Endodermal cell (in vitro differentiated cells): ENCODE measurements around the gene ANO1. TPM values are rescaled to one million over a fixed set of nuclear protein-coding genes. Genes with fewer than 3 reads are reported as not detected.
A peak's percentile ranks its signal among the peaks of the same experiment; 100 is the strongest.

Source experiments
- DNase-seq: peaks from one replicate; pipeline ENCODE4 v3.0.0-alpha.2; 2017
- H3K27ac ChIP-seq: 2 replicates; pipeline ENCODE4 v1.5.1; 2013; ENCODE audit warnings: mild to moderate bottlenecking, low read depth, low read length, moderate library complexity
- H3K27me3 ChIP-seq: 2 replicates; pipeline ENCODE4 v1.6.1; 2013; ENCODE audit warnings: mild to moderate bottlenecking, low read length, moderate library complexity; ENCODE audit not compliant: insufficient read depth, control insufficient read depth, poor library complexity, severe bottlenecking
- H3K36me3 ChIP-seq: 2 replicates; pipeline ENCODE4 v1.7.0; 2013; ENCODE audit warnings: mild to moderate bottlenecking, low read length, moderate library complexity; ENCODE audit not compliant: control insufficient read depth, insufficient read depth
- H3K4me1 ChIP-seq: one replicate; pipeline ENCODE4 v1.7.0; 2013; ENCODE audit warnings: low read length; ENCODE audit not compliant: control insufficient read depth, insufficient read depth
- H3K4me3 ChIP-seq: 2 replicates; pipeline ENCODE4 v1.5.1; 2013; ENCODE audit warnings: mild to moderate bottlenecking, low read length, moderate library complexity
- H3K9ac ChIP-seq: 2 replicates; pipeline ENCODE4 v1.6.1; 2013; ENCODE audit warnings: mild to moderate bottlenecking, low read length, moderate library complexity; ENCODE audit not compliant: poor library complexity, severe bottlenecking; ENCODE audit errors: extremely low read depth
- H3K9me3 ChIP-seq: 2 replicates; pipeline ENCODE4 v1.6.1; 2013; ENCODE audit warnings: mild to moderate bottlenecking, low read length, moderate library complexity; ENCODE audit not compliant: control insufficient read depth
- H3K27ac Mint-ChIP-seq: 2 replicates; pipeline ENCODE4 v1.8.0; 2020; ENCODE audit warnings: mixed read lengths
- H3K27me3 Mint-ChIP-seq: 2 replicates; pipeline ENCODE4 v1.8.0; 2021; ENCODE audit warnings: mild to moderate bottlenecking, mixed read lengths; ENCODE audit not compliant: insufficient read depth
- H3K36me3 Mint-ChIP-seq: 2 replicates; pipeline ENCODE4 v1.8.0; 2020; ENCODE audit warnings: low read depth, mixed read lengths
- H3K4me1 Mint-ChIP-seq: 2 replicates; pipeline ENCODE4 v1.8.0; 2020; ENCODE audit warnings: mixed read lengths
- H3K4me3 Mint-ChIP-seq: 2 replicates; pipeline ENCODE4 v1.8.0; 2020; ENCODE audit warnings: mild to moderate bottlenecking, moderate library complexity, mixed read lengths
- H3K9me3 Mint-ChIP-seq: 2 replicates; pipeline ENCODE4 v1.8.0; 2020; ENCODE audit warnings: mild to moderate bottlenecking, mixed read lengths
- CTCF ChIP-seq: fragments of 200-600 bp; sonication (generic); conservative IDR thresholded peaks from 2 replicates; pipeline ENCODE4 v1.5.0; 2021; ENCODE audit warnings: antibody characterized with exemption, mild to moderate bottlenecking
- WGBS, 2 experiments: methylation state at CpG; one replicate each; pipeline versions ENCODE4 v1.1.5 to v1.1.7; 2013; ENCODE audit warnings: missing lambda C conversion rate in 2 of 2, mixed read lengths in 1 of 2; ENCODE audit not compliant: insufficient coverage in 1 of 2, insufficient read length in 1 of 2; 5-methylcytosine and 5-hydroxymethylcytosine counted together
- total RNA-seq, 2 donors: library from RNA; stranded (reverse); fragmentation: NEBNext Ultra II Directional in 1 of 2; extraction: Animal tissue kit (Norgen Biotek cat#: 25700) in 1 of 2; gene quantifications; 2 replicates in 1 of 2; 3 replicates in 1 of 2; pipeline ENCODE4 v1.2.1, GENCODE V29; 2021

ANO1 gene
- total RNA-seq, 2 donors from 2014 or later = 3.0 to 7.7 TPM

DNA sequence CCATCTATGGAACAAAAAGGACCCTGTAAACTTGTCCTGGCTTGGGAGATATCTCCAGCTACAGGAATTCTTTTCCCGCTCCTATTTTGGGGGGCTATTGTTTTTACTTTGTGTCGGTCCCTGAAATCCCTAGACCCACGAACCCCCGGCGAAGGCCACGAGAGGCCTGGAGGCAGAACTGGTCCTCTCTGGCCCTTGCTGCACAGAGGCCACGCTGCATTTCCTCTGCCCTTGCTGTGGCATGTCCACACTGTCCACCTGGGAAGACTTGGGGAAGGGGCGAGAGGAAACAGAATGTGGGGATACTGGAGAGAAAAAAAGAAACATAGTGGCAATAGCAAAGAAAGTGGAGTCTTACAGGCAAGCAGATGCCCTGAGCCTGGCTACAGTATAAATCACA, 2.3 kb upstream of the ANO1 start:
- Histone ChIP-seq H3K36me3 (no peaks in the 10 kb centered on the region), H3K27me3 (peaks cover 99% of the 10 kb centered on the region), H3K4me1 (no peaks in the 10 kb centered on the region), H3K9ac (no peak overlapping the region), H3K9me3 (no peaks in the 10 kb centered on the region), H3K4me3 (no peak overlapping the region), H3K27ac (no peak overlapping the region)
- Mint-ChIP-seq H3K9me3 (no peaks in the 10 kb centered on the region), H3K27me3 (peaks cover 79% of the 10 kb centered on the region), H3K27ac (no peak overlapping the region), H3K4me3 (no peak overlapping the region), H3K36me3 (no peaks in the 10 kb centered on the region), H3K4me1 (peaks cover 15% of the 10 kb centered on the region)
- DNase-seq = peak; percentile 35
- WGBS, 2 experiments = 93 to 95% methylated on average over 8 of the region's 8 CpGs
- no peak for TF ChIP-seq CTCF

- no peak overlapping the region for H3K9ac ChIP-seq
- Mint-ChIP-seq H3K4me3 (no peak overlapping the region), H3K4me1 (peaks cover 15% of the 10 kb centered on the region), H3K36me3 (no peaks in the 10 kb centered on the region), H3K27me3 (peaks cover 85% of the 10 kb centered on the region), H3K27ac (no peak overlapping the region), H3K9me3 (no peaks in the 10 kb centered on the region)
- no peaks in the 10 kb centered on the region for H3K36me3 ChIP-seq
- H3K27ac ChIP-seq = no peak overlapping the region
- H3K4me1 ChIP-seq = no peaks in the 10 kb centered on the region
- no peak overlapping the region for H3K4me3 ChIP-seq
- peaks cover 99% of the 10 kb centered on the region for H3K27me3 ChIP-seq
- TF ChIP-seq CTCF = no peak
- no peak for DNase-seq
- 89 to 94% methylated on average over 5 to 6 of the region's 6 CpGs for WGBS, 2 experiments
- H3K9me3 ChIP-seq = no peaks in the 10 kb centered on the region
Measured at GRCh38 chr11:70076461-70076931, 1.6 kb upstream of the ANO1 start.

GRCh38 chr11:70077411-70078094, 564 bp upstream of the ANO1 start:
- Histone ChIP-seq H3K4me3 (peak overlapping the region; percentile 64), H3K4me1 (no peaks in the 10 kb centered on the region), H3K27me3 (peaks cover 96% of the 10 kb centered on the region), H3K36me3 (no peaks in the 10 kb centered on the region), H3K27ac (no peak overlapping the region), H3K9me3 (no peaks in the 10 kb centered on the region), H3K9ac (no peak overlapping the region)
- Mint-ChIP-seq H3K36me3 (no peaks in the 10 kb centered on the region), H3K4me3 (peak overlapping the region; percentile 48), H3K27ac (no peak overlapping the region), H3K4me1 (peaks cover 13% of the 10 kb centered on the region), H3K9me3 (no peaks in the 10 kb centered on the region), H3K27me3 (peaks cover 84% of the 10 kb centered on the region)
- WGBS, 2 experiments = 30 to 32% methylated on average over 12 to 26 of the region's 26 CpGs
- peak; percentile 54 for DNase-seq
- no peak for TF ChIP-seq CTCF
